ENCODE measurements around the gene GABRG3. TPM values are rescaled to one million over a fixed set of nuclear protein-coding genes. Genes with fewer than 3 reads are reported as not detected.

The GABRG3 gene
- total RNA-seq, result under 1 TPM in 4 of 9 donors, not detected in 5; 0.11 to 0.88 (median 0.57) TPM
- polyA plus RNA-seq, result 1 to 10 TPM in 1 of 3 donors, under 1 TPM in 2; 0.08 to 1.1 (median 0.10) TPM
- long read RNA-seq, donor 1, result 0 reads
- long read RNA-seq, donor 2, result 0 reads
- long read RNA-seq, donor 3, result 0 reads
- long read RNA-seq, donor 4, result 0 reads
- long read RNA-seq, donor 5, result 0 reads
- long read RNA-seq, donor 6, result 0 reads
- long read RNA-seq, donor 7, result 0 reads
- long read RNA-seq, donor 8, result 0 reads
- long read RNA-seq, donor 9, result 0 reads
- long read RNA-seq, donor 10, result 0 reads

DNA sequence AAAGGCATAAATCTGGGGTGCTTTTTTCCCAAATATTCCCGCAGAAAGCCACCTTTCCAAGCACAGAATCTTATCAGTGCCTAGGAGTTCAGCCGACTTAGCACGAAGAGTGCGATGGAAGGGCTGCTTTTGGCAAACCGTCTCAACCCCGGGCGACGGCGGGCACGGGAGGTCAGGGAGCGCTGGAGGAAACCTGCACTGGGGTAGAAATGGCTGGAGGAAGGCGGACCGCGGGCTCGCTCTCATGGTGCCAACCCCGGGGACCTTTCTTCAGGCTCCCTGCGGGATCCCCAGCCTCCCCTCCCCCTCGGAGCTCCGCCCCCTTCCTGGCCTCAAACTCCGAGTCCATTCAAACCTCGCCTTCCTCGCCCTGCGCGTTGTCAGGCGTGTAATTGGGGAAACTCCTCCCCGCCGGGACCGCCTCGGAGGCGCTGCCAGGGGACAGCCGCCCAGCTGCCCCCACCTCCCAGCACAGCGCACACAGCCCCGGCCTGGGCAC, at the start of gene GABRG3:
GABRG3 (plus strand) TSS at position 470 of the 499 bp plus-strand sequence.
- Histone ChIP-seq H3K9me3 (replicated peaks in 1 of 3) (no peaks in the 10 kb centered on the region), H3K27me3 (peaks cover 8% of the 10 kb centered on the region), H3K27ac (no peak within 1 kb of the TSS), H3K4me1 (replicated peaks in 1 of 2) (no peaks in the 10 kb centered on the region), H3K4me3 (no peak within 1 kb of the TSS), H3K36me3 (replicated peaks in 1 of 2) (no peaks in the 10 kb centered on the region)
- peak in 1 of 7 donors; percentile 61 for DNase-seq
- TF ChIP-seq POLR2A (IDR thresholded peaks at IDR 0.05), result no peak
- no peak for TF ChIP-seq CTCF (IDR thresholded peaks at IDR 0.05)
- 2 to 10% (median 4%) methylated on average over 8 to 33 of the region's 33 CpGs for WGBS, 4 donors
- intact Hi-C loops (cut with DNase I), result no loop called here

- no peak overlapping the region for H3K27ac ChIP-seq
- WGBS, 4 donors, result 52 to 80% (median 63%) methylated on average over 1 of the region's 1 CpG
- TF ChIP-seq CTCF (IDR thresholded peaks at IDR 0.05) (no peak), POLR2A (IDR thresholded peaks at IDR 0.05) (no peak)
- no peak for DNase-seq
- intact Hi-C loops (cut with DNase I), result no loop called here
- H3K27me3 ChIP-seq, result no peaks in the 10 kb centered on the region
- peaks cover 0 to under 1% (median 0%) of the 10 kb centered on the region in 3 donors for H3K9me3 ChIP-seq (replicated peaks in 1 of 3)
- H3K4me1 ChIP-seq (replicated peaks in 1 of 2), result no peaks in the 10 kb centered on the region
- H3K36me3 ChIP-seq (replicated peaks in 1 of 2), result no peaks in the 10 kb centered on the region
- no peak overlapping the region for H3K4me3 ChIP-seq
Measured at GRCh38 chr15:26921433-26921832, 49.5 kb upstream of the GABRG3 start.

- no peaks in the 10 kb centered on the region for H3K36me3 ChIP-seq (replicated peaks in 1 of 2)
- H3K4me3 ChIP-seq, result no peak overlapping the region
- intact Hi-C loops (cut with DNase I), result no loop called here
- 71 to 74% (median 73%) methylated on average over 2 of the region's 2 CpGs for WGBS, 4 donors
- H3K4me1 ChIP-seq (replicated peaks in 1 of 2), result no peaks in the 10 kb centered on the region
- TF ChIP-seq CTCF (IDR thresholded peaks at IDR 0.05) (no peak), POLR2A (IDR thresholded peaks at IDR 0.05) (no peak)
- no peak overlapping the region for H3K27ac ChIP-seq
- H3K9me3 ChIP-seq (replicated peaks in 1 of 3), result no peaks in the 10 kb centered on the region
- H3K27me3 ChIP-seq, result no peaks in the 10 kb centered on the region
- DNase-seq, result no peak
Measured at GRCh38 chr15:26926081-26926480, 44.9 kb upstream of the GABRG3 start.

- WGBS, 4 donors, result 62 to 69% (median 66%) methylated on average over 8 of the region's 8 CpGs
- H3K36me3 ChIP-seq (replicated peaks in 1 of 2), result no peaks in the 10 kb centered on the region
- DNase-seq, result no peak
- H3K27me3 ChIP-seq, result no peaks in the 10 kb centered on the region
- intact Hi-C loops (cut with DNase I), result no loop called here
- no peak overlapping the region for H3K4me3 ChIP-seq
- H3K27ac ChIP-seq, result no peak overlapping the region
- H3K4me1 ChIP-seq (replicated peaks in 1 of 2), result no peaks in the 10 kb centered on the region
- no peak for TF ChIP-seq CTCF (IDR thresholded peaks at IDR 0.05)
- TF ChIP-seq POLR2A (IDR thresholded peaks at IDR 0.05), result no peak
- H3K9me3 ChIP-seq (replicated peaks in 1 of 3), result no peaks in the 10 kb centered on the region
Measured at GRCh38 chr15:26928051-26928450, 42.9 kb upstream of the GABRG3 start.

Measured in adrenal gland (tissue), 19 donors.